Stimulated activated CD4-positive, alpha-beta T cell treated with anti-CD3 and anti-CD28 coated beads, Interleukin-12 subunit alpha, Interleukin-12 subunit beta, amount 100 ng/mL, for 4 hours (primary cell): ENCODE data around the gene USH2A.

ENCODE experiments used
- DNase-seq: peaks from one replicate; pipeline ENCODE4 v3.0.0-alpha.2; 2020

The USH2A gene

DNA sequence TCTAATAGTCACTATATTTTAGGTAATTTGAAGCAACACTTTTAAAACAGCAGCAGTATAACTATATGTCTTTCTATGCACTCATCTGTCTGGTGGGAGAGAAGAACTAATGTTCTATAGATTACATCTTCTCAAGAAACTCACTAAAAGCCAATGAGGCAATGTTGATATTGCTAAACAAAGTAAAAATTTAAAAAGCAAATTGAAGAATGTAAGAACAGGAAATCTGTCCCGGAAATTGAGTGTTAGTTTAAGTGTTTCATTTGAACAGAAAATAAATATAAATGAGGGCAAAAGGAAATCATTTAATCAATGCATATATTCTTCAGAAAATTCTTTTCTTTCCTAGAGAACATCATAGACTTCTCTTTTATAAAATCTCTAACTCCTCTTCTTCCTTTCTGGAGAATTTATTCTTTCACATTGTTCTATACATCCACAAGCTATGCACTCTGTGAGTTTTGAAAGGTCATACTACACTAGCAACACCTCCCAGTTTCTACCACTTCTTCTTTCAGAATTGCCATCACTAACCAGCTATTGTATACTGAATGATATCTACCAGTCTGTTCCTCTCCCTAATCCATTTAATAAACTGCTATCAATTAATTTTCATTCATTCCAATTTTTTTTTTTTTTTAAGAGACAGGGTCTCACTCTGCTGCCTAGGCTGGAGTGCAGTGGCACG lies 153.0 kb downstream of the USH2A start:
- no peak for DNase-seq

DNA sequence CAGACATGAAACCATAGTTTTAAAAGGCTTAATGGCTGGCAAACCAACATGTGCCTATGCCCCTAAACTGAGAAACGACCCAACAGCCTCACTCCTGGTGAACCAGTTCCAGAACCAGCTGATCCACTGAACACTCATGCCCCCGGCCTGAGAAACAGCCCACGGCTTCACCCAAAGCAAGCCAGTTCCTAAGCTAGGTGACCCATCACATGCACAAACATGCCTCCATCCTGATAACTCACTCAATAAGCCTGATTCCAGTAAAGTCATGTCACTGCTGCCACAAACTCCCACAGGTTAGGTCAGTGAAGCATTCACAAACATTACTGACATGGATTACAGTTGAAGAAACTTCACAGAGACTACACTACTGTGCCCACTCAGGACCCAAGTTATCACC lies 161.6 kb downstream of the USH2A start:
- DNase-seq, result no peak

DNA sequence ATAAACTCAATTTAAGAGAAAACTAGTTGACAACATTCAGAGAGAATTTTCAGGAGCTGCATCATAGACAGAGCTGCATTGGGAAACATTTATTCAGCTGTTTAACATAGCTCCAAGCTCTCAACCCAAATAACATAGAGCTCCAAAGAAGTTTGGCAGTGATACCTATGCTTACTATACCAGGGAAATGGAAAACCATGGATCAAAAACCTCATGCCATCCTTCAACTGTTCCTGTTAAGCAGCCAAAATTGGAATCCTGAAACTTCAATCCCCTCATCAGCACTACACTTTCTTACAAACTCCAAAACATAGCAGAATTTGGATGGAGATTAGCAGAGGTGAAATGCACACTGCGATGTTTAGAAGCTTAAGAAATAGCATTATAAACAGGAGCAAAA lies 164.4 kb downstream of the USH2A start:
- DNase-seq, result no peak

DNA sequence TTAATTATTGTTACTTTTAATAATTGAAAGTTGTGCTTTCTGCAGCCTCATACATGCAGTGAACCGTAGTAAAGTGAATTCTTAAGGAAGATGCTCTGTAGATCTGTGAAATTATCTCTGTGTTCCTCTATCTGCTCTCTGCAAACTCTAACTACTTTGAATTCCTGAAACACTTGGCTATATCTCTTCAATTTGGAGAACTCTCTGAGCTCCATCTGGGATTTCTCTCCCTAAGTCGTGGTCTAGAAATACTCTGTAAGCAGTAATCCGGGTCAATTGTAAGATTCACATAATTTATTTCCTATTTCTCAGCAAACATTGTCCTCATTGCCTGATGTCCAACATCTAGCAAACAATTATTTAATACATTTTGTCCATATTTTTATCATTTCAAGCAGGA lies 164.9 kb downstream of the USH2A start:
- DNase-seq, result no peak

DNA sequence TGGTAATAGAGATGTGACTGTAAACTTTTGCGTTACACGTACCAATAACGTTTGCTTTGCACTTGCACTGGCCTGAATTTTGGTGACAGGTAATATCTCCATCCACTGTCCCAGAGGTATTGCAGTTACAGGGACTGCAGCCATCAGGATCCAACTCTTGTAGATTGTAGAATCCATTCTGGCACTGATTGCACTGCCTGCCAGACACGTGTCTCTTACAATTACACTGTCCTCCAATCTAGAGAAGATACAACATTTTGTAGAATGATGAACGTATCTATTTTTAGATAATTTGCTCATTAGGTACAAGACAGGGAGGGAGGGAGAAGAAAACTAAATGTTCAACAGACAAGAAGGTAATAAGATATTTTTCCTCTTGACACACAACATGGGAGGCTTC lies 172.4 kb downstream of the USH2A start:
- DNase-seq, result no peak

DNA sequence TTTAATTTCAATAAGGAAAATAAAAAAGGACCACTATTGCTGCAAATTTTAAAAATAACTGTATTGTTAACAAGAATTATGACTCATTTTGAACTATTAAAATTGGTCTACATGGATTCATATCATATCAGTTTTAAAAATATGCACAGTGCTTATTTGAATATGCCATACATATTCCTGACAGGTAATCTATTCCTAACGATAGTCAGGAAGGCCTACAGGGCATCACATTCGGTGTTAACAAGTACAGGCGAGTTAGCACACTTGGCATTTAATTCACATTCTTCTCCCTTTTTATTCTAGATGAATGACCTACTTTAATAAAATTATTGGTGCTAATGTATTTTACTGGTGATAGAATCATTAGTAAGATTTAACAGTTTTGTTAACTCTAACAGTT lies 174.6 kb downstream of the USH2A start:
- DNase-seq, result no peak

DNA sequence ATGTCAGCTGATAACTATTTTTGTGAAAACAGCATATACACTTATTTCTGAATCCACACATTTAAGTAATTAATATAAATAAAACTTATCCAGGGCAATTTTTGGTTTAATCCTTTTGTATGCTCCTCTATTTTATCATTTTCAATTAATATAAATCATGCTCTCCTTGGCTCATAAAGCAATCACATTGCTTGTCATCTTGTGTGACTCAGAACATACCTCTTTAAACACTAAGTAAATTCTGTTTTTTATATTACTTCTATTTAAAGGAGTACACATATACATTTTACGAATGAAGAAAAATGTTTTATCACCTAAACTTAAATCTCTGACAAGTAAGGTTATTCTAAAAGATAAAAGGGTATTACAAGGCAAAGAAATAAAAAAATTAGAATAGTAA lies 175.3 kb downstream of the USH2A start:
- no peak for DNase-seq

DNA sequence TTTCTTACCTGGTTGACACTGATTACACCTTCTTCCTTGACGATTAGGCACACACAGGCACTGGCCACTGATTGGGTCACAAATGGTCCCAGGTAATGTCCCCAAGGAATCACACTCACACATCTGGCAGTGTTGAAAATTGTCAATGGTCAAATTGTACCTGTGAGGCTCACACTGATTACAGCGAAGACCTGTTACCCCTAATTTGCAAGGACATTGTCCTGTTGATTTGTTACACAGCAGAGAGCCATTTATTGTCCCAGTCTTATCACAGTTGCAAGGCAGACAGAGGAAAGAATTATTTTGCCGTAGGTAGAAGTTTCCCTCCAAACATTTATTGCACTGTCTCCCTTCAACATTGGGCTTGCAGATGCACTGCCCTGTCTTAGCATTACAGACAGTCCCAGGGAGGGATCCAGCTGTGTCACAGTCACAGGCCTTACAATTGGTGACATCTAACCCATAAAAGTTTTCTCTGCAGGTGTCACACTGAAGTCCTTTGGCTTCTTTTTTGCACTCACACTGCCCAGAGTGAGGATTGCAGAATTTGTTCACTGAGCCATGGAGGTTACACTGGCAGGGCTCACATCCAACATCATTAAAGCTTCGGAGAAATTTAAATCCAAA lies 176.6 kb downstream of the USH2A start:
- DNase-seq, result no peak

DNA sequence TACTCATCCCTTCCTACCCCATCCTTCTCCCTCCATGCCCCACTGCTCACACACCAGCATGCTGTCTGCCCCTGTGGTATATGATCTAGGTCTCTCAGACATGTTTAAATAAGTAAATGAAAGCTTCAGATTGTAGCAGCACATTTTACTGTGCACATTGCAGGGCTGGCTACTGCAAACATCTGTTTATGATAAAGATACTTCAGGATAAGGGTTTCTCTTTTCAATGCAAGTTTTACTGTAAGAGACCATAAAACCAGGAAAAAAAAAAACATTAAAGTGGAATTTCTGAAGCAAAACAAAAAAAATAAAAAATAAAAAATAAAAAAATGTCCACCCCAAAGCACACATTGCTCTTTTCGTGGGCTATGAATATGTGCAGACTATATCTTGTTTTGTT lies 184.4 kb downstream of the USH2A start:
- DNase-seq, result no peak

DNA sequence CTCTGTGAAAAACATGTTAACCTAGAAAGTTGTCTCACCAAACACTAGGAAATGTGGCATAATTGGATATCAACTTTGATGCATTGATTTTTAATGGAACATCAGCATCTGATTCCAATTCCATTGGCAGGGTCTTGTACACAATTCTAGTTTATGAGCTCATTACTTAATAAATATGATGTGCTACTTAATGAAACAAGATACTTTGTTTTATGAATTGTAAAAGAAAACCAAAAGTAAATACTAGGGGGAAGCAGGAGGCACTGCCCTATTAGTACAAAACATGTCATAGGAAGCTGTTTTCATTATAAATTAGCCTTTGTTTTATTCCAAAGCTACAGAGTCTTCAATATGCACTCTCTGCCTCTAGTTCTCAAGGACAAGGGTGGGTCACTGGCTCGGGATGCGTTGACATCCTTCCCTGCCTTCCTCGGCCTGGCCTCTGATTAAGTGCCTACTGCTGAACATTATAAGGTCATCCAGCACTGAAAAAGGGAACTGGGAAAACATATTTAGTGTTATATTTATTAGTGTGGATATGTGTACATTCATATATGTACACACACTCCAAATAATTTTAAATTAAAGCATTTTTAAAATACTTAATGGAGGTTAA lies 185.2 kb downstream of the USH2A start:
- DNase-seq, result no peak

DNA sequence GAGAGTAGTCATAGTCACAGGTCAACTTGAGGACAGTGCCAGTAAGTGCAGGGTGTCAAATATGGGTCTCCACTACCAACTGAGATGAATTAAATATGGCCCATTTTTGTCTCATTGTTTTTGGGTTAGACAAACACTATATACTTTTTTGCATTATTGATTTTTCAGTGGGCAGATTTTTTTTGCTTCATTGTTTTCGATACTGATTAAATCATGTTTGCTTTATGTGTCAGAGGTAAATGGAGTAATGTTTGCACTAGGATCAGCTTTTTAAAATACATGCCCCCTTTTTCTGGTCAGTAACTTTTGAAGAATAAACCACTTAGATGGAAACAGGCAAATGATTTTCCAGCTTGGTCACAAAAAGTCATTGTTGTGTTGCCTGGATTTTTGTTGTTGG lies 199.0 kb downstream of the USH2A start:
- DNase-seq, result no peak

DNA sequence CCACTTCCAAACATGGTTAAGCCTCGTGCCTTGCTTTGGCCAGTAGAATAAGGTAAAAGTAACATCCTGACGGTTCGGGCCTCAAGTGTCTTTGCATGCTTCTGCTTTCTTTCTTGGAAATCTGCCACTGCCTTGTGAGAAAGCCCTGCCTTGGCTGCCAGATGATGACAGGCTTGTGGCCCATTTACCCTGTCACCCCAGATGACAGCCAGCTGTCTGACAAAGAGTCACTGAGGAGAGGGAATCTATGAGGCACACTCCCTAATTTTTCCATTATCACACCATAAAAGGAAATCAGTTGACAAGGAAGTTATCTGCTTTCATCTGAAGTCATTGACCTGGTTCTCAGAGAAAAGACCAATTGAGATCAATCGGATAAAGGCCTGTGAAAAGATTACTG lies 199.8 kb downstream of the USH2A start:
- DNase-seq, result no peak

DNA sequence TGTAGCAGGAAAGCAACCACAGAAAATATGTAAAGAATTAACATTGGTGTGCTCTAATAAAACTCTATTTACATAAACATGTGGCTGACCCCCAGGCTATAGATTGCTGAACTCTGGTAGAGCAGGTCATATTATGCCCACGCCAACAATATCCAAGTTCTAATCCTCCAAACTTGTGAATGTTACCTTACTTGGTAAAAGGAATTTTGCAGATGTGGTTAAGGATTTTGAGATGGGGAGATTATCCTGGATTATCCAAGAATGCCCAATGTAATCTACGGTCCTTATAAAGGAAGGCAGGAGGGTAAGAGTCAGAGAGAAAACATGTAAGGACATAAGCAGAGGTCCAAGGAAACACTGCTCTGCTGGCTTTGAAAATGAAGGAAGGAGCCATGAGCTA lies 201.0 kb downstream of the USH2A start:
- DNase-seq, result no peak

DNA sequence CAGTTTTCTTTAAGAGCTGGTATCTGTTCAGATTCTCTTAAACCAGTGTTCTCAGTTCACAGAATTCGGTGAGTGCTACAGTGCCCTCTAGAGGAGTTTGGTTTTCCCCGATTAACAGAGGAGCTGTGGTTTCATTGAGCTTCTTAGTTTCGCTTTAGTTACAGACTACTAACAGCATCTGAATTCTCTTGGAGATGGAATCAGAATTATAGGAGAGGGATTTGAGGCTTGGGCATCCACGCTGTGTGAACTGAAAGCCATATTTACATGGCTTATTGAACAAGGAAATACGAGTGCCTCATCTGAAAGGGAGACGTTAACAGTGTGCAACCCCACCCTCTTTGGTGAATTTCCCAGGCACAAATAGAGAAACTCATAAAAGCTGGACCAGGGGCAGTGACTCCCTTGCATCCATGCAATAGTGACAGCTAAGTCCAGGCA lies 202.0 kb downstream of the USH2A start:
- DNase-seq, result no peak

DNA sequence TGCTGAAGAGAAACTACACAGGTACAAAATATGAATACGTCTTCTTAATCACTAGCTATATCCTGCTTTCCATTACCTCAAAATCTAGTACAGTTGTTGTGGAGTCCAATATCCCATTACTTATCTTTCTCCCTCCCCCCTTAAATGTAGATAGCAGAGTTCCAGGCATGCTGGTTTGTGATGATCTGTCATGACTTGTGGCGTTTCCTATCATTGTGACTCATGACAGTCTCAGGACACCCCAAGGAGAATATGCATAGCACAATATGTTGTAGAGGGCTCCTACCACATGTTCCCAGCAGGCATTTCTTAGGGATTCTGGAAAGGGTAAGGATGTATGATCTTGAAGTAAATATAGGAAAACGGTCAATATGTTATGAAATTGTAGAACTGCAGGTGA lies 206.9 kb downstream of the USH2A start:
- no peak for DNase-seq

DNA sequence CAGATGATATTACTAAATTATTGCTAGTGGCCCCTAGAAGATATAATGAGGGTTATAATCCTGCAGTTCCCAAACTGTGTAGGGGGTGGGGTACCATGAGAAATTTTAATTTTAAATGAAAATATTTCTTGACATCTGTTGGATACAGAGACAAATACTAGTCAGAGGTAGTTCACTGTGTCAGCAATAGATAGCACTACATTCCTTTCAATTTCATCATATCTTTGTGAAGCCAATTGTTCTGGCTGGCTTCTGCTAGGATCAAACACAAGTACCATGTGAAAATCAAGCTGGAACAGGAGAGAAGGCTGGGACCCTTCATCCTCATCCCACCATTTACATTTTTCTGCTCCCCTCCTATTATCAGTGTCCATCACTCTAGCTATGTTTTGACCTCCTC lies 208.1 kb downstream of the USH2A start:
- no peak for DNase-seq

DNA sequence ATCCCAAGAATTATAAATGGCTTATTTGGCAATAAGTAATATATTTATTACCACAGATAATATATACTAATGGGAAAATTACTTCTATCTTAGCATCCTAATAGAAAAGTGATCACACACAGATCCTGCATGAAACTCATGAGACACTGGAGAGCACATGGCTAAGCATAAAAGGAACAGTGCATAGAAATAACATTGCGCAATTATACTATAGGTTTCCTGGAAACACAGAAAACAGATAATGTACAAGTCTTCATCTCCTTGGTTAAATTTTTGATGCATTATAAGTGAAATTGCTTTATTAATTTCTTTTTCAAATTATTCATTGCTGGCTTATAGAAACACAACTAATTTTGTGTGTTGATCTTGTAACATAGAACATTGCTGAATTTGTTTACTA lies 210.4 kb downstream of the USH2A start:
- no peak for DNase-seq

DNA sequence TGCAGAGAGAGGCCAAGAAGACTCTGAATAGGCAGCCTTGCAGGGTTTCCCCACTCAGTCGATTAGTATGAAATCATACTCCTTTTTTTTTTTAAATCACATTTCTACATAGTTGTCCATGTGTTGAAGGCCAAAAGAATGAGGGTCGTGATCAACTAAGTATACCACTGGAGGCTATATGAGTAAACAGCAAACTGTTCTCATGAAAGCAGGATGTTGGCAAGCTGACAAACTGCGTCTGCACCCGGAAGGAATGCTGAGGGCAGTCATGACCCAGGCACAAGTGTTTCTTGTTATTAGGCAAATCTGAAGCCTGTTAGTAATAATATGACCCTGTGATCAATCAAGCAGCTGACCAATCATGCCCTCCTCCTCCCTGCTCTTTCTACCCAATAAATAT lies 213.2 kb downstream of the USH2A start:
- no peak for DNase-seq

DNA sequence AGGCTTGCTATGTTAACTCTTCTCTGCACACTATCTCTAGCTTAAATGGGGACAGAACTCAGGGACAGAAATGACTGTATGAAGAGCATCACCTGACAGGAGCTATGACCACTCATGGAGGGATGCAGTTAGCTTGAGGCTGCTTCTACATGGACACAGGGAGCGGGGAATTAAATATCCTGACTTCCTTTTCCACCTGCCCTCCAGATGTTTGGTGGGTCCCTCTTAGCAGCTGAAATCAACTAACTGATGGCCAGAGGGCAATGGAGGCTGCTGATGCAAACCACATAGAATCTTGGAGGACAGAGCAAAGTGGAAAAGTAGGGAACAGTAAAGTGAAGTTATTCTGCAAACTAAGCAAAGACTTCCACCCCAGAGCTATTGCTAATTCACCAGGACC lies 214.1 kb downstream of the USH2A start:
- DNase-seq, result no peak

DNA sequence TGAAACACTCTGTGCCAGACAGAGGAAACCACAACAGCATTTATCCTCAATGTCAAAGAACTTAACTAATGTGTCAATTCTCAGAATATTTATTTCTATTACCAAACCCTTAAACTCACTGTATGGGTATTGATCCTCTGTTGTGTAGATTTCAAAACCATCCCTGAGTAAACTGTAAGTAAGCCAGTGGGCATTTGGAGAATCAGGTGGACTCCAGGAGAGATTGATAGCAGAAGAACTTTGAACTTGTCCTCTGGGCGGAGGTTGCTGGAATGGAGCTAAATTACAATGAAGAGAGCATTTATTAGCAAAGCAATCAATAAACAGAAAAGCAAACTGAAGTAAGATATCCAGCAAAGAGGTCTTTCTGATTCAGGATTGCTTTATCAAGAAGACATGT lies 216.1 kb downstream of the USH2A start:
- no peak for DNase-seq

DNA sequence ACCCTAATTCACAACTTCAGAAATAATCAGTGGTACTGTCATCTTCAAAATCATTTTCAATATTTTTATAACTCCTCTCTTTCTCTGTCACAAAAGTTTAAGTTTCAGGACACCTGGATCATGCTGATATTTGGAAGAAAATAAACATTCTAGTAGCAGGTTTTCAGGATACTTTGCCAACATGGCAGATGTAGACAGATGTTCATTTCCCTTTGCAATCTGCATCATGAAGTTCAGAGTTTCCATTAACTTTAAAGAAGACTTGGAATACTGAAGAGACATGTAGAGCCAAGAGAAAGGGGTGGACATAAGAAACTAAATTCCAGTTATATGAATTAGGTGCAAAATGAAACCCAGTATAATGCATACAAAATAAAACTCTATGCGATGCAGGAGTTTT lies 218.1 kb downstream of the USH2A start:
- no peak for DNase-seq

DNA sequence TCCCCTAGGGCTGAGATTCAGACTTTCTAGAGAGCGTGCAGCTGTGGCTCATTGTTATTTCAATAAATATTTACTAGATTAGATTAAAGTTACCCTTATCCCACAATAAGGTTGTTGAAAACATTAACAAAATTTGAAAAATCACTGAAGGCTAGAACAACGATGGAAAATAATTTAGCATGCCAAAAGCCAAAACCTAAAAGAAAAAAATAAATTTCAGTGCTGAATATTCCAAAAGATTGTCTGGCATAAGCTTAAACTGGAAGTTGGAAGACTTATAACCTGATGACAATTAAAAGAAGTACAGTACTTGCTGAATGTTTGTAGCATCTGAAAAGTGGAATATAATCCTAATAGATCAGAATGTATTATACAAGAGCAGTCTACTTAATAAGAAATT lies 221.3 kb downstream of the USH2A start:
- DNase-seq, result no peak

DNA sequence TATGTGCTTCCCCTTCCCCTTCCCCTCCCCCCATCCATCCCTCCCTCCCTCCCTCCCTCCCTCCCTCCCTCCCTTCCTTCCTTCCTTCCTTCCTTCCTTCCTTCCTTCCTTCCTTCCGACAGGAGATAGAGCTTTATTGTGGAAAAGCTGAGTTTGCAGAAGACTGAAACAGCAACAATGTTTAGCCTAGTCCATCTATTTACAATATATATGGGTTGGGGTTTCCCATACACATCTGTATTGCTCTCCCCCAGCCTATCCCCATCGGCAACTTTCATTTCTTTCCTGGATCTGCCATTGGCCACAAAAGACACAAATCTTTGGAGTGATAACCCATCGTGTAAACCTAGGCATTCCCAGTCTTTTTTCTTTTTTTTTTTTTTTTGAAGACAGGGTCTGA lies 222.3 kb downstream of the USH2A start:
- DNase-seq, result no peak

DNA sequence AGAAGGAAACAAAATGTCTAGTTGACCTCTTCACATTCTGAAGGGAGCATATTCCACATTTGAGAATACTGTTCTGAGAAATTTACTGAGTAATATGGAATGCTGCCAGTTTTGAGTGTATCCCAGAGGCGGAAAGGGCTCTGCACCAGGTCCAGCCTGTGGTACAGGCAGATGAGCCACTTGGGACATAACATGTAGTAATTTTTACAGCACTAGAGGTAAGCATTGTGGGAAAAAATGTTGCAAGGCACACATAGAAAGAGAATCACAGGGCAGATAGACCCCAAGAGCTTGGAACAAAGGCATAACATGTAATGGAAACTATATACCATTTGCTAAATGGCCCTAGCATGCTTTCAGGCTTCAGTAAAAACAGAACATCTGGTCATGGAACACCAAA lies 228.5 kb downstream of the USH2A start:
- no peak for DNase-seq
